HG03039 (cell line): Measurements from ENCODE around the gene SYT7.
"Not testable (repeated sequence)": the region's sequence is repeated elsewhere in the genome, so short reads cannot be mapped to it uniquely, and the experiment has no call there.

Source experiments
- ATAC-seq: cut with Tn5 transposase; IDR thresholded peaks from one replicate; pipeline ENCODE4 v1.9.1; 2021; ENCODE audit warnings: mild to moderate bottlenecking, moderate library complexity; ENCODE audit not compliant: unreplicated experiment

Gene SYT7

GRCh38 chr11:61480994-61481335 is 99.9 kb downstream of the SYT7 start:
- no peak for ATAC-seq

GRCh38 chr11:61480261-61480993 is 100.4 kb downstream of the SYT7 start:
- ATAC-seq, result no peak

- not testable (repeated sequence) for ATAC-seq
Measured at GRCh38 chr11:61479360-61480058, 101.4 kb downstream of the SYT7 start.

- no peak for ATAC-seq
Measured at GRCh38 chr11:61477727-61478148, 103.1 kb downstream of the SYT7 start.

- ATAC-seq, result no peak
Measured at GRCh38 chr11:61477126-61477525, 103.8 kb downstream of the SYT7 start.

- ATAC-seq, result no peak
Measured at GRCh38 chr11:61476371-61476770, 104.5 kb downstream of the SYT7 start.

- ATAC-seq, result no peak
Measured at GRCh38 chr11:61475433-61475832, 105.4 kb downstream of the SYT7 start.

- no peak for ATAC-seq
Measured at GRCh38 chr11:61474013-61474643, 106.7 kb downstream of the SYT7 start.

GRCh38 chr11:61473370-61474012 is 107.4 kb downstream of the SYT7 start:
- ATAC-seq, result no peak

- ATAC-seq, result no peak
Measured at GRCh38 chr11:61472868-61473267, 108.0 kb downstream of the SYT7 start.

- ATAC-seq, result no peak
Measured at GRCh38 chr11:61472282-61472681, 108.6 kb downstream of the SYT7 start.

GRCh38 chr11:61468002-61468401 is 112.9 kb downstream of the SYT7 start:
- ATAC-seq, result no peak

GRCh38 chr11:61467602-61468001 is 113.3 kb downstream of the SYT7 start:
- ATAC-seq, result not testable (repeated sequence)
